NB4 (cell line): Measurements from ENCODE around the gene CHCHD3.

Experiments used
- CTCF ChIP-seq: IDR thresholded peaks from one replicate; pipeline ENCODE4 v1.5.1; 2012; ENCODE audit warnings: low read depth, low read length
- MYC ChIP-seq: IDR thresholded peaks from 2 replicates; pipeline ENCODE4 v1.6.1; 2011; ENCODE audit warnings: low read depth, low read length
- POLR2A ChIP-seq: IDR thresholded peaks from 2 replicates; pipeline ENCODE4 v1.6.1; 2011; ENCODE audit warnings: mild to moderate bottlenecking; ENCODE audit not compliant: insufficient read length; ENCODE audit errors: extremely low read depth

GRCh38 chr7:133026210-133026859 lies 55.6 kb downstream of the CHCHD3 start:
- TF ChIP-seq POLR2A (no peak), CTCF (no peak), MYC (no peak)
